Hematopoietic multipotent progenitor cell treated with erythropoietin and hydrocortisone succinate and interleukin-3 and kit ligand, for 8 days (in vitro differentiated cells): ENCODE data around the gene EIF3K.

ENCODE experiments used
- DNase-seq: peaks from one replicate; pipeline ENCODE4 v3.0.0-alpha.2; 2015

Gene EIF3K

GRCh38 chr19:38669552-38669951, 50.6 kb downstream of the EIF3K start:
- no peak for DNase-seq

- peak; percentile 61 for DNase-seq
Measured at GRCh38 chr19:38670921-38671398, 52.0 kb downstream of the EIF3K start.

GRCh38 chr19:38671654-38672053, 52.7 kb downstream of the EIF3K start:
- DNase-seq: no peak

- DNase-seq: no peak
Measured at GRCh38 chr19:38673030-38673429, 54.0 kb downstream of the EIF3K start.

GRCh38 chr19:38674388-38675171, 55.6 kb downstream of the EIF3K start:
- DNase-seq: peak; percentile 53

GRCh38 chr19:38675611-38676010, 56.6 kb downstream of the EIF3K start:
- DNase-seq: peak; percentile 79

- DNase-seq: peak; percentile 99
Measured at GRCh38 chr19:38676023-38676877, 57.3 kb downstream of the EIF3K start.

GRCh38 chr19:38676878-38677646, 58.1 kb downstream of the EIF3K start:
- DNase-seq: no peak

GRCh38 chr19:38678217-38678890, 59.4 kb downstream of the EIF3K start:
- peak; percentile 41 for DNase-seq

GRCh38 chr19:38678891-38679494, 60.0 kb downstream of the EIF3K start:
- no peak for DNase-seq

- no peak for DNase-seq
Measured at GRCh38 chr19:38679839-38680238, 60.9 kb downstream of the EIF3K start.

GRCh38 chr19:38682195-38682867, 63.3 kb downstream of the EIF3K start:
- DNase-seq: no peak

GRCh38 chr19:38682872-38683392, 63.9 kb downstream of the EIF3K start:
- no peak for DNase-seq

- DNase-seq: peak; percentile 80
Measured at GRCh38 chr19:38683393-38684077, 64.5 kb downstream of the EIF3K start.

- DNase-seq: peak; percentile 71
Measured at GRCh38 chr19:38684078-38684861, 65.3 kb downstream of the EIF3K start.

- no peak for DNase-seq
Measured at GRCh38 chr19:38684862-38685665, 66.1 kb downstream of the EIF3K start.

GRCh38 chr19:38685666-38686529, 66.9 kb downstream of the EIF3K start:
- peak; percentile 61 for DNase-seq

GRCh38 chr19:38686530-38686888, 67.5 kb downstream of the EIF3K start:
- peak; percentile 51 for DNase-seq
